Ascending aorta (tissue), 2 donors: ENCODE measurements around the gene NAA50. TPM values are rescaled to one million over a fixed set of nuclear protein-coding genes. Genes with fewer than 3 reads are reported as not detected.
A peak's percentile ranks its signal among the peaks of the same experiment; 100 is the strongest.

ENCODE experiments used
- DNase-seq, 2 donors: peaks; one replicate each; pipeline ENCODE4 v3.0.0-alpha.2; 2019; ENCODE audit warnings: low spot score in 2 of 2
- H3K27ac ChIP-seq, 2 donors: fragments of 200-600 bp; sonication (generic); one replicate each; pipeline ENCODE4 v1.5.1; 2016 to 2017; ENCODE audit warnings: mild to moderate bottlenecking in 1 of 2
- H3K27me3 ChIP-seq: fragments of 200-600 bp; sonication (generic); one replicate; pipeline ENCODE4 v1.5.1; 2017
- H3K36me3 ChIP-seq, 2 donors: fragments of 200-600 bp; sonication (generic); one replicate each; pipeline ENCODE4 v1.5.1; 2016
- H3K4me1 ChIP-seq, 2 donors: fragments of 200-600 bp; sonication (generic); one replicate each; pipeline ENCODE4 v1.5.1; 2016 to 2017; ENCODE audit warnings: mild to moderate bottlenecking in 1 of 2
- H3K4me3 ChIP-seq, 2 donors: fragments of 200-600 bp; sonication (generic); one replicate each; pipeline ENCODE4 v1.5.1; 2016 to 2017; ENCODE audit warnings: mild to moderate bottlenecking in 1 of 2
- H3K9me3 ChIP-seq, 2 donors: fragments of 200-600 bp; sonication (generic); one replicate each; pipeline ENCODE4 v1.5.1; 2016
- CTCF ChIP-seq, 3 experiments: fragments of 200-600 bp in 2 of 3; fragments of 450-650 bp in 1 of 3; sonication (generic) in 2 of 3; IDR thresholded peaks; one replicate each; pipeline ENCODE4 v1.5.1; 2016 to 2019; ENCODE audit warnings: antibody characterized with exemption in 3 of 3, mild to moderate bottlenecking in 1 of 3, moderate library complexity in 1 of 3
- intact Hi-C: fragments of 100-400 bp; cut with DNase I; formaldehyde crosslinking; loops from one replicate; pipeline ENCODE4 v1.15.1; 2023
- total RNA-seq: library from RNA; depleted of rRNA; stranded (reverse); fragments of >200 nt; gene quantifications from one replicate; pipeline ENCODE4 v1.1.0, GENCODE V29; 2016

The NAA50 gene
- total RNA-seq, 1 donor from 2014 or later, result 56.0 TPM

- intact Hi-C loops, result no loop called here
- Histone ChIP-seq H3K36me3 (peaks cover 14 to 15% of the 10 kb centered on the region in 2 donors), H3K4me3 (peak overlapping the region in 1 of 2 donors; percentile 5), H3K27ac (peak overlapping the region; percentile 55 to 69), H3K9me3 (no peaks in the 10 kb centered on the region), H3K27me3 (no peaks in the 10 kb centered on the region), H3K4me1 (peaks cover 0 to 6% of the 10 kb centered on the region in 2 donors)
- no peak for TF ChIP-seq CTCF (IDR thresholded peaks at IDR 0.05)
- no peak for DNase-seq
These were observed 37.4 kb upstream of the NAA50 start for GRCh38 chr3:113783463-113783862.

GRCh38 chr3:113776564-113776963 is 30.5 kb upstream of the NAA50 start:
- intact Hi-C loops, result no loop called here
- DNase-seq, result no peak
- no peaks in the 10 kb centered on the region for H3K4me1 ChIP-seq

GRCh38 chr3:113775516-113775915 is 29.5 kb upstream of the NAA50 start:
- no peaks in the 10 kb centered on the region for H3K4me1 ChIP-seq
- intact Hi-C loops, result no loop called here

More at GRCh38 chr3:113776564-113776963, 30.5 kb upstream of the NAA50 start:
- H3K36me3 ChIP-seq, result no peaks in the 10 kb centered on the region
- H3K27ac ChIP-seq, result no peak overlapping the region
- no peaks in the 10 kb centered on the region for H3K27me3 ChIP-seq
- no peak for TF ChIP-seq CTCF (IDR thresholded peaks at IDR 0.05)
- no peak overlapping the region for H3K4me3 ChIP-seq
- no peaks in the 10 kb centered on the region for H3K9me3 ChIP-seq

GRCh38 chr3:113773381-113773780 is 27.3 kb upstream of the NAA50 start:
- Histone ChIP-seq H3K27ac (no peak overlapping the region), H3K9me3 (no peaks in the 10 kb centered on the region), H3K27me3 (no peaks in the 10 kb centered on the region), H3K4me3 (no peak overlapping the region), H3K4me1 (no peaks in the 10 kb centered on the region), H3K36me3 (peaks cover 0 to 2% of the 10 kb centered on the region in 2 donors)
- TF ChIP-seq CTCF (IDR thresholded peaks at IDR 0.05), result no peak
- DNase-seq, result no peak
- intact Hi-C loops, result no loop called here

More at GRCh38 chr3:113775516-113775915, 29.5 kb upstream of the NAA50 start:
- no peak for DNase-seq
- no peaks in the 10 kb centered on the region for H3K9me3 ChIP-seq
- no peaks in the 10 kb centered on the region for H3K36me3 ChIP-seq
- H3K27me3 ChIP-seq, result no peaks in the 10 kb centered on the region
- no peak overlapping the region for H3K27ac ChIP-seq
- H3K4me3 ChIP-seq, result no peak overlapping the region
- no peak for TF ChIP-seq CTCF (IDR thresholded peaks at IDR 0.05)

GRCh38 chr3:113771993-113772392 is 25.9 kb upstream of the NAA50 start:
- DNase-seq, result no peak
- Histone ChIP-seq H3K27me3 (no peaks in the 10 kb centered on the region), H3K4me3 (no peak overlapping the region), H3K4me1 (no peaks in the 10 kb centered on the region), H3K27ac (no peak overlapping the region), H3K9me3 (no peaks in the 10 kb centered on the region), H3K36me3 (peaks cover 0 to 2% of the 10 kb centered on the region in 2 donors)
- intact Hi-C loops, result no loop called here
- no peak for TF ChIP-seq CTCF (IDR thresholded peaks at IDR 0.05)

- no peaks in the 10 kb centered on the region for H3K4me1 ChIP-seq
- H3K4me3 ChIP-seq, result no peak overlapping the region
- no peak for TF ChIP-seq CTCF (IDR thresholded peaks at IDR 0.05)
- no peaks in the 10 kb centered on the region for H3K27me3 ChIP-seq
- DNase-seq, result no peak
- intact Hi-C loops, result no loop called here
- no peak overlapping the region for H3K27ac ChIP-seq
- H3K9me3 ChIP-seq, result no peaks in the 10 kb centered on the region
- peaks cover 0 to 2% of the 10 kb centered on the region in 2 donors for H3K36me3 ChIP-seq
These were observed 23.5 kb upstream of the NAA50 start for GRCh38 chr3:113769551-113769950.
